Smooth muscle cell (in vitro differentiated cells): ENCODE results near the gene TMSB4X. TPM values are rescaled to one million over a fixed set of nuclear protein-coding genes. Genes with fewer than 3 reads are reported as not detected.
A peak's percentile ranks its signal among the peaks of the same experiment; 100 is the strongest.
"Not testable (repeated sequence)": the region's sequence is repeated elsewhere in the genome, so short reads cannot be mapped to it uniquely, and the experiment has no call there.

ENCODE experiments used
- DNase-seq: peaks from one replicate; lab custom pipeline; 2025; ENCODE audit not compliant: unreplicated experiment; lab: John Stamatoyannopoulos, UW
- H2AFZ ChIP-seq: fragments of 200-600 bp; sonication (generic); 2 replicates; pipeline ENCODE4 v1.6.0; 2016; ENCODE audit warnings: antibody characterized with exemption, low read depth, mild to moderate bottlenecking
- H3F3A ChIP-seq: fragments of 200-600 bp; sonication (generic); 2 replicates; pipeline ENCODE4 v1.6.0; 2017; ENCODE audit warnings: antibody characterized with exemption, low read depth
- H3K27ac ChIP-seq: fragments of 200-600 bp; sonication (generic); 2 replicates; pipeline ENCODE4 v1.5.1; 2016; ENCODE audit warnings: low read depth, mild to moderate bottlenecking
- H3K27me3 ChIP-seq: fragments of 200-600 bp; sonication (generic); 2 replicates; pipeline ENCODE4 v1.6.1; 2016; ENCODE audit warnings: low read depth, mild to moderate bottlenecking
- H3K36me3 ChIP-seq: fragments of 200-600 bp; sonication (generic); 2 replicates; pipeline ENCODE4 v1.5.1; 2016; ENCODE audit warnings: low read depth
- H3K4me1 ChIP-seq: fragments of 200-600 bp; sonication (generic); 2 replicates; pipeline ENCODE4 v1.5.1; 2016; ENCODE audit warnings: low read depth
- H3K4me2 ChIP-seq: fragments of 200-600 bp; sonication (generic); 2 replicates; pipeline ENCODE4 v1.6.0; 2016; ENCODE audit warnings: mild to moderate bottlenecking
- H3K4me3 ChIP-seq: fragments of 200-600 bp; sonication (generic); 2 replicates; pipeline ENCODE4 v1.5.1; 2016; ENCODE audit warnings: mild to moderate bottlenecking
- H3K79me2 ChIP-seq: fragments of 200-600 bp; sonication (generic); 2 replicates; pipeline ENCODE4 v1.6.0; 2016; ENCODE audit warnings: low read depth, mild to moderate bottlenecking
- H3K9ac ChIP-seq: fragments of 200-600 bp; sonication (generic); 2 replicates; pipeline ENCODE4 v1.6.0; 2016; ENCODE audit warnings: low read depth
- H3K9me3 ChIP-seq: fragments of 200-600 bp; sonication (generic); replicated peaks from 2 replicates; pipeline ENCODE4 v1.5.1; 2016; ENCODE audit warnings: low read depth
- H4K20me1 ChIP-seq: fragments of 200-600 bp; sonication (generic); 2 replicates; pipeline ENCODE4 v1.6.0; 2016; ENCODE audit warnings: low read depth
- CTCF ChIP-seq: fragments of 200-600 bp; sonication (generic); IDR thresholded peaks from 2 replicates; pipeline ENCODE4 v1.5.1; 2017; ENCODE audit warnings: borderline replicate concordance, mild to moderate bottlenecking, antibody characterized with exemption; ENCODE audit not compliant: insufficient read depth, poor library complexity, severe bottlenecking
- WGBS: methylation state at CpG from one replicate; pipeline ENCODE4 v1.1.7; 2016; ENCODE audit warnings: low lambda C conversion rate; 5-methylcytosine and 5-hydroxymethylcytosine counted together
- polyA plus RNA-seq: library from polyadenylated mRNA; unstranded; fragments of >200 nt; fragmentation: Nextera tagmentation; extraction: Ambion mirVana; gene quantifications from 2 replicates; pipeline ENCODE4 v1.2.1, GENCODE V29; 2016
- total RNA-seq: library from RNA; depleted of rRNA; stranded (reverse); fragments of >200 nt; gene quantifications from 2 replicates; pipeline ENCODE4 v1.2.3, GENCODE V29; 2014

TMSB4X gene
- total and polyA plus RNA-seq, 2 experiments from 2014 or later, result 9,721 to 12,637 TPM

- DNase-seq, result no peak
- H3K36me3 ChIP-seq, result no peaks in the 10 kb centered on the region
- H3K9me3 ChIP-seq, result no peaks in the 10 kb centered on the region
- peak overlapping the region; percentile 98 for H3K4me3 ChIP-seq
- H3K4me1 ChIP-seq, result peaks cover 32% of the 10 kb centered on the region
- peak overlapping the region; percentile 92 for H3K9ac ChIP-seq
- TF ChIP-seq CTCF, result no peak
- H4K20me1 ChIP-seq, result peaks cover 31% of the 10 kb centered on the region
- no peaks in the 10 kb centered on the region for H3K27me3 ChIP-seq
- peaks cover 36% of the 10 kb centered on the region for H3K79me2 ChIP-seq
- peak overlapping the region; percentile 90 for H3K27ac ChIP-seq
- H3K4me2 ChIP-seq, result peak overlapping the region; percentile 86
- peak overlapping the region; percentile 63 for H2AFZ ChIP-seq
- 73% methylated on average over 19 of the region's 19 CpGs for whole genome bisulfite sequencing
- H3F3A ChIP-seq, result peaks cover 27% of the 10 kb centered on the region
These were observed 1.2 kb upstream of the TMSB4X start for GRCh38 chrX:12973561-12974304.

GRCh38 chrX:12974305-12974795 lies 560 bp upstream of the TMSB4X start:
- Histone ChIP-seq H3K9ac (peak overlapping the region; percentile 92), H3K9me3 (no peaks in the 10 kb centered on the region), H3K27ac (peak overlapping the region; percentile 90), H3K4me2 (peak overlapping the region; percentile 86), H2AFZ (peak overlapping the region; percentile 63), H3K36me3 (no peaks in the 10 kb centered on the region), H3K79me2 (peaks cover 36% of the 10 kb centered on the region), H3F3A (peaks cover 32% of the 10 kb centered on the region), H3K27me3 (no peaks in the 10 kb centered on the region), H3K4me3 (peak overlapping the region; percentile 98), H3K4me1 (peaks cover 38% of the 10 kb centered on the region), H4K20me1 (peaks cover 31% of the 10 kb centered on the region)
- peak; percentile 47 for DNase-seq
- WGBS, result 3% methylated on average over 13 of the region's 13 CpGs
- no peak for TF ChIP-seq CTCF

GRCh38 chrX:12975670-12975965 lies 708 bp downstream of the TMSB4X start:
- peaks cover 37% of the 10 kb centered on the region for H3F3A ChIP-seq
- peak overlapping the region; percentile 90 for H3K27ac ChIP-seq
- H3K9me3 ChIP-seq, result no peaks in the 10 kb centered on the region
- H3K9ac ChIP-seq, result peak overlapping the region; percentile 92
- TF ChIP-seq CTCF, result no peak
- no peaks in the 10 kb centered on the region for H3K36me3 ChIP-seq
- H2AFZ ChIP-seq, result no peak overlapping the region
- DNase-seq, result no peak
- peak overlapping the region; percentile 98 for H3K4me3 ChIP-seq
- H3K79me2 ChIP-seq, result peaks cover 36% of the 10 kb centered on the region
- WGBS, result under 1% methylated on average over 26 of the region's 26 CpGs
- H3K4me1 ChIP-seq, result peaks cover 43% of the 10 kb centered on the region
- H4K20me1 ChIP-seq, result peaks cover 31% of the 10 kb centered on the region
- peak overlapping the region; percentile 86 for H3K4me2 ChIP-seq
- H3K27me3 ChIP-seq, result no peaks in the 10 kb centered on the region

GRCh38 chrX:12975991-12976558 lies 1.2 kb downstream of the TMSB4X start:
- Histone ChIP-seq H3F3A (peaks cover 37% of the 10 kb centered on the region), H3K4me3 (peak overlapping the region; percentile 98), H3K27ac (peak overlapping the region; percentile 90), H2AFZ (no peak overlapping the region), H3K36me3 (no peaks in the 10 kb centered on the region), H3K4me1 (peaks cover 38% of the 10 kb centered on the region), H4K20me1 (peaks cover 31% of the 10 kb centered on the region), H3K4me2 (peak overlapping the region; percentile 86), H3K9me3 (no peaks in the 10 kb centered on the region), H3K79me2 (peaks cover 36% of the 10 kb centered on the region), H3K9ac (peak overlapping the region; percentile 92), H3K27me3 (no peaks in the 10 kb centered on the region)
- WGBS, result 1% methylated on average over 25 of the region's 34 CpGs
- no peak for DNase-seq
- TF ChIP-seq CTCF, result no peak

GRCh38 chrX:12976819-12977732 lies 2.2 kb downstream of the TMSB4X start:
- not testable (repeated sequence) for H3K27me3 ChIP-seq, H3K9me3 ChIP-seq, H2AFZ ChIP-seq, DNase-seq, H3K36me3 ChIP-seq
- WGBS, result 10% methylated on average over 12 of the region's 12 CpGs
- H3K4me2 ChIP-seq, result peak overlapping the region; percentile 86
- H3K79me2 ChIP-seq, result peaks cover 36% of the 10 kb centered on the region
- peaks cover 37% of the 10 kb centered on the region for H3F3A ChIP-seq
- peaks cover 34% of the 10 kb centered on the region for H3K4me1 ChIP-seq
- peak overlapping the region; percentile 92 for H3K9ac ChIP-seq
- H3K4me3 ChIP-seq, result peak overlapping the region; percentile 98
- H3K27ac ChIP-seq, result peak overlapping the region; percentile 90
- peaks cover 31% of the 10 kb centered on the region for H4K20me1 ChIP-seq
